ENCODE measurements around the gene PDE6D. TPM values are rescaled to one million over a fixed set of nuclear protein-coding genes. Genes with fewer than 3 reads are reported as not detected.
A peak's percentile ranks its signal among the peaks of the same experiment; 100 is the strongest.

Gene PDE6D
- total and polyA plus RNA-seq, 2 of the 13 experiments (the other 11 are each of a cell fraction or from before 2014, with no cell fraction given) = 14.1 to 23.2 TPM

- TF ChIP-seq ZBTB26 (CRISPR knock-in tag; IDR thresholded peaks at IDR 0.05; ENCODE audit: borderline replicate concordance) (peak; percentile 58; the same call in 1 of the 2 replicates), ZBTB49 (CRISPR knock-in tag; IDR thresholded peaks at IDR 0.05; ENCODE audit: borderline replicate concordance) (no peak), ONECUT2 (CRISPR knock-in tag; IDR thresholded peaks at IDR 0.05) (no peak), ZNF512 (CRISPR knock-in tag; IDR thresholded peaks at IDR 0.05) (no peak), GLI4 (CRISPR knock-in tag; IDR thresholded peaks at IDR 0.05; ENCODE audit: borderline replicate concordance) (no peak), ZNF816 (CRISPR knock-in tag; IDR thresholded peaks at IDR 0.05; ENCODE audit: borderline replicate concordance) (no peak; the same call in 1 of the 2 replicates), ZNF574 (CRISPR knock-in tag; IDR thresholded peaks at IDR 0.05) (0 out of 2 replicates have a peak, but pooled peaks have one; percentile 26), WIZ (CRISPR knock-in tag; IDR thresholded peaks at IDR 0.05) (no peak), HBP1 (CRISPR knock-in tag; IDR thresholded peaks at IDR 0.05; ENCODE audit: low read depth) (peak; percentile 86; the same call in 1 of the 2 replicates), NR2C2 (CRISPR knock-in tag; IDR thresholded peaks at IDR 0.05; ENCODE audit: borderline replicate concordance) (no peak), POGZ (CRISPR knock-in tag; IDR thresholded peaks at IDR 0.05) (0 out of 2 replicates have a peak, but pooled peaks have one; percentile 20), ZNF275 (CRISPR knock-in tag; IDR thresholded peaks at IDR 0.05; ENCODE audit: borderline replicate concordance) (no peak), ZNF260 (CRISPR knock-in tag; IDR thresholded peaks at IDR 0.05; ENCODE audit: borderline replicate concordance, low read depth) (no peak), ZBTB38 (CRISPR knock-in tag; IDR thresholded peaks at IDR 0.05) (peak; percentile 67; the same call in 1 of the 2 replicates)
Observed at GRCh38 chr2:231780123-231780908, 766 bp downstream of the PDE6D start (continued).
